ENCODE results near the gene AMD1.
"Not testable (repeated sequence)": the region's sequence is repeated elsewhere in the genome, so short reads cannot be mapped to it uniquely, and the experiment has no call there.

AMD1 gene

GRCh38 chr6:110831405-110831804 lies 43.2 kb upstream of the AMD1 start:
- no peak overlapping the region for H3K27ac ChIP-seq (replicated peaks)
- H3K27me3 ChIP-seq (ENCODE audit: insufficient read depth, poor library complexity, severe bottlenecking), result no peaks in the 10 kb centered on the region
- TF ChIP-seq POLR2AphosphoS5 (IDR thresholded peaks at IDR 0.05; ENCODE audit: low read depth) (no peak), REST (IDR thresholded peaks at IDR 0.05; ENCODE audit: insufficient replicate concordance, low read depth) (no peak), SPI1 (IDR thresholded peaks at IDR 0.05; ENCODE audit: borderline replicate concordance, low read depth) (no peak), CTCF (IDR thresholded peaks at IDR 0.05; ENCODE audit: insufficient read depth, low read length) (no peak)
- no peak for DNase-seq (ENCODE audit: low read depth in 1 of 2, low spot score in 1 of 2)
- no peak overlapping the region for H3K4me3 ChIP-seq (replicated peaks; ENCODE audit: insufficient read depth, low read length)

- Histone ChIP-seq H3K4me3 (replicated peaks; ENCODE audit: insufficient read depth, low read length) (no peak overlapping the region), H3K27me3 (ENCODE audit: insufficient read depth, poor library complexity, severe bottlenecking) (no peaks in the 10 kb centered on the region), H3K27ac (replicated peaks) (no peak overlapping the region)
- no peak for TF ChIP-seq GABPA (IDR thresholded peaks at IDR 0.05; ENCODE audit: low read depth)
- no peak for TF ChIP-seq SPI1 (IDR thresholded peaks at IDR 0.05; ENCODE audit: borderline replicate concordance, low read depth)
- no peak for TF ChIP-seq POLR2AphosphoS5 (IDR thresholded peaks at IDR 0.05; ENCODE audit: low read depth)
- no peak for TF ChIP-seq REST (IDR thresholded peaks at IDR 0.05; ENCODE audit: insufficient replicate concordance, low read depth)
- DNase-seq (ENCODE audit: low read depth in 1 of 2, low spot score in 1 of 2), result no peak
These were observed 40.8 kb upstream of the AMD1 start for GRCh38 chr6:110833831-110834230.

- not testable (repeated sequence) for H3K27me3 ChIP-seq (ENCODE audit: insufficient read depth, poor library complexity, severe bottlenecking); H3K4me3 ChIP-seq (replicated peaks; ENCODE audit: insufficient read depth, low read length); DNase-seq (ENCODE audit: low read depth in 1 of 2, low spot score in 1 of 2); H3K27ac ChIP-seq (replicated peaks)
These were observed 38.8 kb upstream of the AMD1 start for GRCh38 chr6:110835751-110836150.

GRCh38 chr6:110841266-110841665 lies 33.3 kb upstream of the AMD1 start:
- no peaks in the 10 kb centered on the region for H3K27me3 ChIP-seq (ENCODE audit: insufficient read depth, poor library complexity, severe bottlenecking)
- no peak for DNase-seq (ENCODE audit: low read depth in 1 of 2, low spot score in 1 of 2)
- no peak overlapping the region for H3K4me3 ChIP-seq (replicated peaks; ENCODE audit: insufficient read depth, low read length)
- H3K27ac ChIP-seq (replicated peaks), result no peak overlapping the region
- TF ChIP-seq POLR2AphosphoS5 (IDR thresholded peaks at IDR 0.05; ENCODE audit: low read depth) (no peak), GABPA (IDR thresholded peaks at IDR 0.05; ENCODE audit: low read depth) (no peak)

GRCh38 chr6:110849781-110850180 lies 24.8 kb upstream of the AMD1 start:
- H3K27ac ChIP-seq (replicated peaks), result no peak overlapping the region
- H3K27me3 ChIP-seq (ENCODE audit: insufficient read depth, poor library complexity, severe bottlenecking), result no peaks in the 10 kb centered on the region
- DNase-seq (ENCODE audit: low read depth in 1 of 2, low spot score in 1 of 2), result no peak
- TF ChIP-seq CTCF (IDR thresholded peaks at IDR 0.05; ENCODE audit: insufficient read depth, low read length), result no peak
- no peak for TF ChIP-seq POLR2AphosphoS5 (IDR thresholded peaks at IDR 0.05; ENCODE audit: low read depth)
- TF ChIP-seq GABPA (IDR thresholded peaks at IDR 0.05; ENCODE audit: low read depth), result no peak
- TF ChIP-seq SPI1 (IDR thresholded peaks at IDR 0.05; ENCODE audit: borderline replicate concordance, low read depth), result no peak
- TF ChIP-seq REST (IDR thresholded peaks at IDR 0.05; ENCODE audit: insufficient replicate concordance, low read depth), result no peak
- H3K4me3 ChIP-seq (replicated peaks; ENCODE audit: insufficient read depth, low read length), result no peak overlapping the region
